ENCODE measurements around the gene PRG3.

Gene PRG3

GRCh38 chr11:57380975-57381374, at the start of gene PRG3:
TSS of gene PRG3 (minus strand) at chr11:57381150. CDS start at chr11:57380708, 442 bp downstream.
- no peak for DNase-seq (ENCODE audit: low read depth in 2 of 2)

- DNase-seq (ENCODE audit: low read depth in 2 of 2): no peak
Measured at GRCh38 chr11:57429946-57430345, 49.0 kb upstream of the PRG3 start.

GRCh38 chr11:57428643-57429042, 47.7 kb upstream of the PRG3 start:
- no peak for DNase-seq (ENCODE audit: low read depth in 2 of 2)

- DNase-seq (ENCODE audit: low read depth in 2 of 2): no peak
Measured at GRCh38 chr11:57427727-57428082, 46.8 kb upstream of the PRG3 start.

- DNase-seq (ENCODE audit: low read depth in 2 of 2): peak; percentile 19 to 70
Measured at GRCh38 chr11:57426929-57427726, 46.2 kb upstream of the PRG3 start, which contains the start of gene SLC43A3. TSS of gene SLC43A3 (minus strand) at chr11:57427121. CDS start at chr11:57426172, 949 bp downstream.

GRCh38 chr11:57426439-57426928, 45.5 kb upstream of the PRG3 start:
- DNase-seq (ENCODE audit: low read depth in 2 of 2): no peak

GRCh38 chr11:57425565-57426438, 44.9 kb upstream of the PRG3 start:
- no peak for DNase-seq (ENCODE audit: low read depth in 2 of 2)

- DNase-seq (ENCODE audit: low read depth in 2 of 2): peak; percentile 62 to 65
Measured at GRCh38 chr11:57424792-57425564, 44.0 kb upstream of the PRG3 start.

- no peak for DNase-seq (ENCODE audit: low read depth in 2 of 2)
Measured at GRCh38 chr11:57424137-57424791, 43.3 kb upstream of the PRG3 start.

GRCh38 chr11:57422669-57423068, 41.7 kb upstream of the PRG3 start:
- no peak for DNase-seq (ENCODE audit: low read depth in 2 of 2)

GRCh38 chr11:57421805-57422204, 40.9 kb upstream of the PRG3 start:
- DNase-seq (ENCODE audit: low read depth in 2 of 2): no peak

- no peak for DNase-seq (ENCODE audit: low read depth in 2 of 2)
Measured at GRCh38 chr11:57421066-57421465, 40.1 kb upstream of the PRG3 start.

GRCh38 chr11:57419146-57419545, 38.2 kb upstream of the PRG3 start:
- DNase-seq (ENCODE audit: low read depth in 2 of 2): no peak

GRCh38 chr11:57418131-57418530, 37.2 kb upstream of the PRG3 start:
- no peak for DNase-seq (ENCODE audit: low read depth in 2 of 2)

- DNase-seq (ENCODE audit: low read depth in 2 of 2): no peak
Measured at GRCh38 chr11:57417056-57417455, 36.1 kb upstream of the PRG3 start.

- no peak for DNase-seq (ENCODE audit: low read depth in 2 of 2)
Measured at GRCh38 chr11:57416436-57416835, 35.5 kb upstream of the PRG3 start.

GRCh38 chr11:57414612-57415212, 33.8 kb upstream of the PRG3 start:
- no peak for DNase-seq (ENCODE audit: low read depth in 2 of 2)

GRCh38 chr11:57413681-57414080, 32.7 kb upstream of the PRG3 start:
- DNase-seq (ENCODE audit: low read depth in 2 of 2): no peak

GRCh38 chr11:57410287-57410686, 29.3 kb upstream of the PRG3 start:
- DNase-seq (ENCODE audit: low read depth in 2 of 2): no peak

GRCh38 chr11:57409321-57410100, 28.6 kb upstream of the PRG3 start:
- no peak for DNase-seq (ENCODE audit: low read depth in 2 of 2)
